OCI-LY3 (cell line): Measurements from ENCODE around the gene DGKB.

ENCODE experiments used
- H2AFZ ChIP-seq: fragments of 200-600, 300-600 bp; shearing (Covaris generic); 2 replicates; pipeline ENCODE4 v1.6.0; 2014; ENCODE audit warnings: antibody characterized with exemption, low read depth, low read length
- H3K27ac ChIP-seq: fragments of 200-600, 300-600 bp; sonication (generic); 2 replicates; pipeline ENCODE4 v1.5.1; 2014; ENCODE audit warnings: mild to moderate bottlenecking, low read length, moderate library complexity, mixed read lengths
- H3K27me3 ChIP-seq: fragments of 200-600, 300-600 bp; sonication (generic); 2 replicates; pipeline ENCODE4 v1.6.1; 2014; ENCODE audit warnings: low read depth, low read length, mixed read lengths
- H3K36me3 ChIP-seq: fragments of 200-600, 300-600 bp; sonication (generic); replicated peaks from 2 replicates; pipeline ENCODE3; 2014; ENCODE audit warnings: low read depth, low read length, mixed read lengths
- H3K4me1 ChIP-seq: fragments of 300-600, 200-600 bp; sonication (generic); 2 replicates; pipeline ENCODE4 v1.6.1; 2014; ENCODE audit warnings: low read length, mixed read lengths
- H3K4me2 ChIP-seq: fragments of 200-600, 300-600 bp; sonication (generic); 2 replicates; pipeline ENCODE4 v1.6.1; 2014; ENCODE audit warnings: low read length, mixed read lengths
- H3K4me3 ChIP-seq: fragments of 300-600, 200-600 bp; sonication (generic); 2 replicates; pipeline ENCODE4 v1.5.1; 2014; ENCODE audit warnings: antibody characterized with exemption, mild to moderate bottlenecking, low read length, moderate library complexity
- H3K79me2 ChIP-seq: fragments of 300-600, 200-600 bp; shearing (Covaris generic); 2 replicates; pipeline ENCODE4 v1.6.1; 2014; ENCODE audit warnings: mild to moderate bottlenecking, low read length, mixed read lengths
- H3K9ac ChIP-seq: fragments of 300-600, 200-600 bp; shearing (Covaris generic); 2 replicates; pipeline ENCODE4 v1.6.0; 2014; ENCODE audit warnings: mild to moderate bottlenecking, low read length, moderate library complexity
- H3K9me3 ChIP-seq: fragments of 200-600, 300-600 bp; shearing (Covaris generic); 2 replicates; pipeline ENCODE4 v1.6.1; 2014; ENCODE audit warnings: low read length, mixed read lengths; ENCODE audit not compliant: insufficient read depth
- H4K20me1 ChIP-seq: fragments of 200-600, 300-600 bp; sonication (generic); 2 replicates; pipeline ENCODE4 v1.6.1; 2016; ENCODE audit warnings: low read length, mixed read lengths; ENCODE audit not compliant: insufficient read depth
- CTCF ChIP-seq: fragments of 200-600, 300-600 bp; sonication (generic); IDR thresholded peaks from 2 replicates; pipeline ENCODE4 v1.5.1; 2014; ENCODE audit warnings: antibody characterized with exemption, low read length, low read depth
- EZH2phosphoT487 ChIP-seq: fragments of 200-600 bp; shearing (Covaris generic); IDR thresholded peaks from 2 replicates; pipeline ENCODE4 v1.6.1; 2018; ENCODE audit warnings: antibody characterized with exemption, mixed run types, low read depth

Gene DGKB

GRCh38 chr7:14303536-14303935 lies 599.0 kb downstream of the DGKB start:
- Histone ChIP-seq H3K4me2 (no peak overlapping the region), H3K27ac (no peak overlapping the region), H4K20me1 (no peaks in the 10 kb centered on the region), H3K4me3 (no peak overlapping the region), H3K9ac (no peak overlapping the region), H3K27me3 (no peaks in the 10 kb centered on the region), H3K79me2 (no peaks in the 10 kb centered on the region), H2AFZ (no peak overlapping the region), H3K9me3 (no peaks in the 10 kb centered on the region), H3K4me1 (no peaks in the 10 kb centered on the region), H3K36me3 (no peaks in the 10 kb centered on the region)
- TF ChIP-seq CTCF: no peak
- TF ChIP-seq EZH2phosphoT487: no peak

GRCh38 chr7:14294637-14295036 lies 607.9 kb downstream of the DGKB start:
- TF ChIP-seq CTCF: no peak
- no peak for TF ChIP-seq EZH2phosphoT487
- no peak overlapping the region for H3K9ac ChIP-seq
- no peaks in the 10 kb centered on the region for H3K27me3 ChIP-seq
- no peak overlapping the region for H2AFZ ChIP-seq
- no peaks in the 10 kb centered on the region for H3K9me3 ChIP-seq
- H3K36me3 ChIP-seq: no peaks in the 10 kb centered on the region
- H4K20me1 ChIP-seq: no peaks in the 10 kb centered on the region
- no peaks in the 10 kb centered on the region for H3K4me1 ChIP-seq
- H3K27ac ChIP-seq: no peak overlapping the region
- H3K4me2 ChIP-seq: no peak overlapping the region
- no peak overlapping the region for H3K4me3 ChIP-seq
- H3K79me2 ChIP-seq: no peaks in the 10 kb centered on the region

GRCh38 chr7:14293434-14293833 lies 609.1 kb downstream of the DGKB start:
- no peak overlapping the region for H3K4me3 ChIP-seq

GRCh38 chr7:14292737-14293136 lies 609.8 kb downstream of the DGKB start:
- Histone ChIP-seq H4K20me1 (no peaks in the 10 kb centered on the region), H3K27me3 (no peaks in the 10 kb centered on the region), H3K27ac (no peak overlapping the region), H3K4me2 (no peak overlapping the region), H3K79me2 (no peaks in the 10 kb centered on the region), H3K36me3 (no peaks in the 10 kb centered on the region), H3K9me3 (no peaks in the 10 kb centered on the region), H2AFZ (no peak overlapping the region), H3K4me3 (no peak overlapping the region), H3K9ac (no peak overlapping the region), H3K4me1 (no peaks in the 10 kb centered on the region)
- TF ChIP-seq CTCF: no peak
- no peak for TF ChIP-seq EZH2phosphoT487

More at GRCh38 chr7:14293434-14293833, 609.1 kb downstream of the DGKB start:
- H4K20me1 ChIP-seq: no peaks in the 10 kb centered on the region
- TF ChIP-seq CTCF (no peak), EZH2phosphoT487 (no peak)
- no peak overlapping the region for H3K27ac ChIP-seq
- no peak overlapping the region for H3K4me2 ChIP-seq
- H3K79me2 ChIP-seq: no peaks in the 10 kb centered on the region
- no peaks in the 10 kb centered on the region for H3K9me3 ChIP-seq
- H3K36me3 ChIP-seq: no peaks in the 10 kb centered on the region
- H3K27me3 ChIP-seq: no peaks in the 10 kb centered on the region
- no peaks in the 10 kb centered on the region for H3K4me1 ChIP-seq
- H3K9ac ChIP-seq: no peak overlapping the region
- H2AFZ ChIP-seq: no peak overlapping the region
